NCI-H460 (cell line): Measurements from ENCODE around the gene AKAP12. TPM values are rescaled to one million over a fixed set of nuclear protein-coding genes. Genes with fewer than 3 reads are reported as not detected.
"Not testable (repeated sequence)": the region's sequence is repeated elsewhere in the genome, so short reads cannot be mapped to it uniquely, and the experiment has no call there.

Experiments
- DNase-seq: peaks from one replicate; pipeline ENCODE4 v3.0.0-alpha.2; 2016; ENCODE audit warnings: low read depth; ENCODE audit errors: extremely low read depth
- total RNA-seq: library from RNA; depleted of rRNA; stranded (reverse); fragments of >200 nt; shearing (Covaris generic); gene quantifications from 2 replicates; pipeline ENCODE4 v1.2.3, GENCODE V29; 2014

The AKAP12 gene
- total RNA-seq, 1 experiment from 2014 or later: 7.8 TPM

DNA sequence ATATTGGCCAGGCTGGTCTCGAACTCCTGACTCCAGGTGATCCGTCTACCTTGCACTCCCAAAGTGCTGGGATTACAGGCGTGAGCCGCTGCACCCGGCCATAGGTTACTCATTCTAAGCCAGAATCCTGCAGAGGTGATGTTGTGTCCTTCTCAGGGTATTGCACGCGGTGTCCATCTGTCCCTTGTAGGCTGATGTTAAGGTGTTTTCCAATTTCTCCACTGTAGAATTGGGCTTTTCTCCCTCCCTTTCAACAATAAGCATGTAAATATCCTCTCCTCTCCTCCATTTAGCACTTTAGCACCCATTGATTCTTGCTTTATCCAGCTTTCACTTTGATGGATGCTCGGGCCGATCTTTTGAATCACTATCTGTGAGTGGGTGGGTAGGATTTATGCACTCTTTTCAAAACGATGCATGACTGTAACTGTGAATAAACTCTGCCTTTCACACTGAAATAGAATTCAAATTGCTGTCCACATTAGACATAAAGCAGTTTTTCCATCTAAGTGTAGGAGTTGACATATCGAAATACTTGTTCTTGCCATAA is 99.0 kb downstream of the AKAP12 start:
- no peak for DNase-seq

GRCh38 chr6:151339369-151339768 is 99.6 kb downstream of the AKAP12 start:
- no peak for DNase-seq

DNA sequence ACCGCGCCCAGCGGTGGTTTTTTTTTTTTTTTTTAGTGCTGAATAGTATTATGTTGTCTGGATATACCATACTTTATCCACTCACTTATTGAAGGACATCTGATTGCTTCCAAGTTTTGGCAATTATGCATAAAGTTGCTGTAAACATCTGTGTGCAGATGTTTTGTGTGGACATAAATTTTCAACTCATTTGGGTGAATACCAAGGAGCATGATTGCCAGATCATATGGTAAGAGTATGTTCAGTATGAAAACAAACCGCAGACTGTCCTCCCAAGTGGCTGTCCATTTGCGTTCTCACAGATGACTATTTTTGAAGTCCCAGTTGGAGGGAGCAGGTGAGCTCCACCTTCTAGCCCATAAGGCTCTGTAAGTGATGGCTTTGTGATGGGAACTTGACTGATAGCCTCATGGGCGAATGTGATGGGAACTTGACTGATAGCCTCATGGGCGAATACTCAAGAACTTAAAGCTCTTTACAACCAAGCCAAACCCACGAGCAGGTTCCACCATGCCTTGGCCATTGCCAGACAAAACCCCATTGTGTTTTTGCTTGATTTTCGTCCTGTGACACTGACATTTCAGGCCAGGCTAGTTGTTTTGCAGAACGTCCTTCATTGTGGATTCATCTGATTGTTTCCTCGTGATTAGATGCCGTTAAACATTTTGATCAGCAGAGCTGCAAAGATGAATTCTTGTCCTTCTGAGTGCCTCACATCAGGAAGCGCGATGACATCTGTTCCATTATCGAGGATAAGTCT is 100.6 kb downstream of the AKAP12 start:
- DNase-seq: no peak

- DNase-seq: no peak
Observed at GRCh38 chr6:151341476-151342195, 101.9 kb downstream of the AKAP12 start.

GRCh38 chr6:151342750-151343149 is 103.0 kb downstream of the AKAP12 start:
- not testable (repeated sequence) for DNase-seq

- no peak for DNase-seq
Observed at GRCh38 chr6:151349651-151350270, 110.0 kb downstream of the AKAP12 start.

DNA sequence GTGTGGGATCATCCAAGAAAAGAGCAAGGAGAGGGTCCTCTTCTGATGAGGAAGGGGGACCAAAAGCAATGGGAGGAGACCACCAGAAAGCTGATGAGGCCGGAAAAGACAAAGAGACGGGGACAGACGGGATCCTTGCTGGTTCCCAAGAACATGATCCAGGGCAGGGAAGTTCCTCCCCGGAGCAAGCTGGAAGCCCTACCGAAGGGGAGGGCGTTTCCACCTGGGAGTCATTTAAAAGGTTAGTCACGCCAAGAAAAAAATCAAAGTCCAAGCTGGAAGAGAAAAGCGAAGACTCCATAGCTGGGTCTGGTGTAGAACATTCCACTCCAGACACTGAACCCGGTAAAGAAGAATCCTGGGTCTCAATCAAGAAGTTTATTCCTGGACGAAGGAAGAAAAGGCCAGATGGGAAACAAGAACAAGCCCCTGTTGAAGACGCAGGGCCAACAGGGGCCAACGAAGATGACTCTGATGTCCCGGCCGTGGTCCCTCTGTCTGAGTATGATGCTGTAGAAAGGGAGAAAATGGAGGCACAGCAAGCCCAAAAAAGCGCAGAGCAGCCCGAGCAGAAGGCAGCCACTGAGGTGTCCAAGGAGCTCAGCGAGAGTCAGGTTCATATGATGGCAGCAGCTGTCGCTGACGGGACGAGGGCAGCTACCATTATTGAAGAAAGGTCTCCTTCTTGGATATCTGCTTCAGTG is 110.8 kb downstream of the AKAP12 start:
- DNase-seq: no peak

GRCh38 chr6:151351146-151351700 is 111.5 kb downstream of the AKAP12 start:
- DNase-seq: no peak

DNA sequence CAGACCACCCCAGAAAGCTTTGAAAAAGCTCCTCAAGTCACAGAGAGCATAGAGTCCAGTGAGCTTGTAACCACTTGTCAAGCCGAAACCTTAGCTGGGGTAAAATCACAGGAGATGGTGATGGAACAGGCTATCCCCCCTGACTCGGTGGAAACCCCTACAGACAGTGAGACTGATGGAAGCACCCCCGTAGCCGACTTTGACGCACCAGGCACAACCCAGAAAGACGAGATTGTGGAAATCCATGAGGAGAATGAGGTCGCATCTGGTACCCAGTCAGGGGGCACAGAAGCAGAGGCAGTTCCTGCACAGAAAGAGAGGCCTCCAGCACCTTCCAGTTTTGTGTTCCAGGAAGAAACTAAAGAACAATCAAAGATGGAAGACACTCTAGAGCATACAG is 112.0 kb downstream of the AKAP12 start:
- no peak for DNase-seq

DNA sequence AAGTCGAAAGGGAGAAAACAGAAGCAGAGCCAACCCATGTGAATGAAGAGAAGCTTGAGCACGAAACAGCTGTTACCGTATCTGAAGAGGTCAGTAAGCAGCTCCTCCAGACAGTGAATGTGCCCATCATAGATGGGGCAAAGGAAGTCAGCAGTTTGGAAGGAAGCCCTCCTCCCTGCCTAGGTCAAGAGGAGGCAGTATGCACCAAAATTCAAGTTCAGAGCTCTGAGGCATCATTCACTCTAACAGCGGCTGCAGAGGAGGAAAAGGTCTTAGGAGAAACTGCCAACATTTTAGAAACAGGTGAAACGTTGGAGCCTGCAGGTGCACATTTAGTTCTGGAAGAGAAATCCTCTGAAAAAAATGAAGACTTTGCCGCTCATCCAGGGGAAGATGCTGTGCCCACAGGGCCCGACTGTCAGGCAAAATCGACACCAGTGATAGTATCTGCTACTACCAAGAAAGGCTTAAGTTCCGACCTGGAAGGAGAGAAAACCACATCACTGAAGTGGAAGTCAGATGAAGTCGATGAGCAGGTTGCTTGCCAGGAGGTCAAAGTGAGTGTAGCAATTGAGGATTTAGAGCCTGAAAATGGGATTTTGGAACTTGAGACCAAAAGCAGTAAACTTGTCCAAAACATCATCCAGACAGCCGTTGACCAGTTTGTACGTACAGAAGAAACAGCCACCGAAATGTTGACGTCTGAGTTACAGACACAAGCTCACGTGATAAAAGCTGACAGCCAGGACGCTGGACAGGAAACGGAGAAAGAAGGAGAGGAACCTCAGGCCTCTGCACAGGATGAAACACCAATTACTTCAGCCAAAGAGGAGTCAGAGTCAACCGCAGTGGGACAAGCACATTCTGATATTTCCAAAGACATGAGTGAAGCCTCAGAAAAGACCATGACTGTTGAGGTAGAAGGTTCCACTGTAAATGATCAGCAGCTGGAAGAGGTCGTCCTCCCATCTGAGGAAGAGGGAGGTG is 112.9 kb downstream of the AKAP12 start:
- DNase-seq: no peak

- no peak for DNase-seq
Observed at GRCh38 chr6:151353795-151354194, 114.0 kb downstream of the AKAP12 start.

GRCh38 chr6:151356983-151357382 is 117.2 kb downstream of the AKAP12 start:
- DNase-seq: not testable (repeated sequence)

DNA sequence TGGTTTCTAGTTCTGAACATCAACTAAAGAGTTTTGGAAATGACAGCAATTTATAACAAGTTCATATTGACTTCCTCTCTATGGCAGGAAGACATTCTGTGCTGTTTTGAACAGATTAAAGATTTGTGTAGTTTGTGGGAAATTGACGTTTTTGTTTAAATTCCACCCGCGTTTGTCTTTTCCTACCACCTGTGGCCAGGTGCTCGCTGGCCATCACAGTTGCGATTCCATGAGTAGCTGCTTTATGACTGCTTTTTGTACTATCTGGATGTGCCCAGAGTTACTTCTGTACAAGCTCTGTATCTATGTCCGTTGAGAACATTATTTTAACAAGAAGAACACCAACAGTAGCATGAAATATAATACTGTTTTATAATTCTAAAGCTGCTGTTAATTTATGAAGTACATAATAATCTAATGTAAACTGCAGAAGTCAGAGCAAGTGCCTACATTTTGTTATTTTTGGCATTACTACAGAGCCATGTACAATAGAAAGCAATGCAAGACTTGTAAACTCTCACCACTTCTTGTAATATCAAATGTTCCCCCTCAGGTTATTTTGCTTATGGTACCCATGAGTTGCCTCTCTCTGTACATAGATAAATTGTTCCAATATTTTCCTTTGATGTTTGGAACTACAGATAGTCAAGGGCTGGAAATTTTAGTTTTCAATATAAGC is 118.1 kb downstream of the AKAP12 start:
- no peak for DNase-seq

DNA sequence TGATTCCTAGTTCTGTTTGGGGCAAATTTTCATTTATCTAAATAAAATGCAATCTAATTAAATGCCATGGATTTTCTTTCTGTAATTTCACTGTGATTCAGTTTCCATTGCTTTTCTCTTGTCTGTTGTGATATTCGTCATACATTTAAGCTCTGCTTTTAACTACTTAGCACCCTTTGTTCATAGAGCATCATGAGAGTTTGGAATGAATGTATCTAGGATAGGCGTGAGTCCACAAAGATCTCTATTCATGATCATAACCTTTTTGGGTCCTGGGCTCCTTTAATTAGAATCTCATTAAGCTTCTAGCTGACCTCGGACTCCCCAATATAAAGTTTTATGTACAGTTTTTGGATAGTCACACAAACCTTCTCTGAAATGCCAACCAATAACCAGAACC is 118.7 kb downstream of the AKAP12 start:
- no peak for DNase-seq

- no peak for DNase-seq
Observed at GRCh38 chr6:151359486-151359885, 119.7 kb downstream of the AKAP12 start.

DNA sequence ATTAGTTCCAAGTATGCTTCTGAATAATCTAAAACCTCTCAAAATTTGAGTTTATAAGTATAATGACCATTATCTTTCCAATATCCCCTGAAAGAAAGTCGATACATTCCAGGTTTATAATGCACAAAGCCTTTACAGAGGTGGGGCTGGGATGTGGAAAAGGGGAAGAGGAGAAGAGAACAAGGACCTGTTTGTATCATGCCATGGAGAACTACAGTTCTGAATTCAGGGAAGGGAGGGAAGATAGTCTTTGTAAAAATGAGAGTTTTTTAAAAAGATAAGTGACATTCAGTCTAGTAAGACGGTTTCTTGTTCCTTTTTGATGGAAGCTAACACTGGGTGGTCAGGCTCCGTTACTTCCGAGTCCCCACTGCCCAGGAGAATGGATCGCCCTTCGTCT is 125.5 kb downstream of the AKAP12 start:
- no peak for DNase-seq

GRCh38 chr6:151370509-151371078 is 130.8 kb downstream of the AKAP12 start:
- no peak for DNase-seq

GRCh38 chr6:151372164-151372563 is 132.4 kb downstream of the AKAP12 start:
- DNase-seq: no peak
